HepG2 (cell line): ENCODE results near the gene CCM2. TPM values are rescaled to one million over a fixed set of nuclear protein-coding genes. Genes with fewer than 3 reads are reported as not detected.

Experiments
- ADNP ChIP-seq: sonication (generic); formaldehyde crosslinking; IDR thresholded peaks from 2 replicates; pipeline ENCODE4 v1.4.0; 2020; ENCODE audit warnings: missing genetic modification reagents
- BORCS8-MEF2B ChIP-seq: sonication (generic); formaldehyde crosslinking; IDR thresholded peaks from 2 replicates; pipeline ENCODE4 v1.8.0; 2022; ENCODE audit warnings: mild to moderate bottlenecking, missing genetic modification reagents
- GTF3A ChIP-seq: sonication (generic); formaldehyde crosslinking; conservative IDR thresholded peaks from 2 replicates; pipeline ENCODE4 v1.4.0; 2020; ENCODE audit warnings: mild to moderate bottlenecking, missing genetic modification reagents
- KDM1A ChIP-seq: IDR thresholded peaks from 2 replicates; pipeline ENCODE4 v1.6.1; 2016; ENCODE audit warnings: missing compliant biosample characterization
- NBN ChIP-seq: fragments of 450-650 bp; conservative IDR thresholded peaks from 2 replicates; pipeline ENCODE4 v1.6.1; 2017
- SRSF4 ChIP-seq: fragments of 200-400 bp; formaldehyde crosslinking; IDR thresholded peaks from one replicate; pipeline ENCODE4 v1.6.1; 2018; ENCODE audit warnings: mild to moderate bottlenecking, low read depth, low read length, moderate library complexity; ENCODE audit not compliant: poor library complexity, severe bottlenecking
- TOE1 ChIP-seq: sonication (generic); formaldehyde crosslinking; IDR thresholded peaks from 2 replicates; pipeline ENCODE4 v1.4.0; 2020; ENCODE audit warnings: mild to moderate bottlenecking, missing genetic modification reagents
- UBTF ChIP-seq: sonication (generic); formaldehyde crosslinking; IDR thresholded peaks from 2 replicates; pipeline ENCODE4 v1.4.0; 2020; ENCODE audit warnings: mild to moderate bottlenecking, missing genetic modification reagents
- XBP1 ChIP-seq: sonication (generic); formaldehyde crosslinking; IDR thresholded peaks from 2 replicates; pipeline ENCODE4 v1.5.0; 2020; ENCODE audit warnings: missing genetic modification reagents
- ZBTB49 ChIP-seq: sonication (generic); formaldehyde crosslinking; IDR thresholded peaks from 2 replicates; pipeline ENCODE4 v1.4.0; 2020; ENCODE audit warnings: missing genetic modification reagents, borderline replicate concordance
- ZNF407 ChIP-seq: sonication (generic); formaldehyde crosslinking; IDR thresholded peaks from one replicate; pipeline ENCODE4 v1.5.1; 2020; ENCODE audit warnings: mild to moderate bottlenecking, missing genetic modification reagents; ENCODE audit errors: not compliant biosample characterization
- ZNF460 ChIP-seq: sonication (generic); formaldehyde crosslinking; IDR thresholded peaks from 2 replicates; pipeline ENCODE4 v1.5.1; 2020; ENCODE audit warnings: missing genetic modification reagents, mild to moderate bottlenecking, borderline replicate concordance
- ZNF614 ChIP-seq: IDR thresholded peaks from 2 replicates; pipeline ENCODE4 v1.6.1; 2018; ENCODE audit warnings: missing biosample characterization, missing genetic modification reagents, inconsistent platforms, borderline replicate concordance
- ZNF619 ChIP-seq: sonication (generic); formaldehyde crosslinking; IDR thresholded peaks from 2 replicates; pipeline ENCODE4 v1.4.0; 2020; ENCODE audit warnings: mild to moderate bottlenecking, missing genetic modification reagents
- ZSCAN21 ChIP-seq: sonication (generic); formaldehyde crosslinking; IDR thresholded peaks from 2 replicates; pipeline ENCODE4 v1.8.0; 2022; ENCODE audit warnings: mild to moderate bottlenecking, missing genetic modification reagents, moderate library complexity, borderline replicate concordance
- ZSCAN29 ChIP-seq: sonication (generic); formaldehyde crosslinking; conservative IDR thresholded peaks from 2 replicates; pipeline ENCODE4 v1.4.0; 2020; ENCODE audit warnings: mild to moderate bottlenecking, missing genetic modification reagents
- polyA plus RNA-seq, 8 experiments: library from polyadenylated mRNA; depleted of rRNA in 3 of 8; stranded (reverse) in 7 of 8; unstranded in 1 of 8; fragments of >200 nt; fragmentation: Illumina TruSeq in 4 of 8; extraction: Trizol in 4 of 8; gene quantifications; 2 replicates each; pipeline versions ENCODE4 v1.2.1 to v1.2.3, GENCODE V29; 2011 to 2016; ENCODE audit warnings: low read depth in 4 of 8, missing spikeins in 1 of 8, mixed read lengths in 1 of 8; ENCODE audit not compliant: insufficient read depth in 1 of 8
- total RNA-seq, 5 experiments: library from RNA; depleted of rRNA; stranded (reverse); fragments of >200 nt; fragmentation: Illumina TruSeq; extraction: Trizol; gene quantifications; 2 replicates each; pipeline ENCODE4 v1.2.3, GENCODE V29; 2016; ENCODE audit warnings: low read depth in 1 of 5

Gene CCM2
- total and polyA plus RNA-seq, 2 of the 13 experiments (the other 11 are each of a cell fraction or from before 2014, with no cell fraction given): 13.7 to 15.8 TPM

GRCh38 chr7:44967571-44968446, 32.2 kb upstream of the CCM2 start (continued):
- TF ChIP-seq ZNF614 (CRISPR knock-in tag): no peak; the same call in 1 of the 2 replicates
- TF ChIP-seq ZNF407 (CRISPR knock-in tag): no peak
- no peak for TF ChIP-seq SRSF4
- TF ChIP-seq ZSCAN29 (CRISPR knock-in tag): no peak
- peak; percentile 73 for TF ChIP-seq KDM1A (CRISPR knock-in tag)
- peak; percentile 39; the same call in 1 of the 2 replicates for TF ChIP-seq UBTF (CRISPR knock-in tag)
- 0 out of 2 replicates have a peak, but pooled peaks have one; percentile 49 for TF ChIP-seq ZSCAN21 (CRISPR knock-in tag)
- no peak for TF ChIP-seq TOE1 (CRISPR knock-in tag)
- TF ChIP-seq ZBTB49 (CRISPR knock-in tag): no peak
- peak; percentile 42; the same call in 1 of the 2 replicates for TF ChIP-seq ADNP (CRISPR knock-in tag)
- TF ChIP-seq GTF3A: no peak
- TF ChIP-seq BORCS8-MEF2B (CRISPR knock-in tag): no peak
- no peak for TF ChIP-seq NBN
- no peak for TF ChIP-seq ZNF460 (CRISPR knock-in tag)
- no peak for TF ChIP-seq XBP1 (CRISPR knock-in tag)
- TF ChIP-seq ZNF619 (CRISPR knock-in tag): 0 out of 2 replicates have a peak, but pooled peaks have one; percentile 33
